ENCODE measurements around the gene CERS6.

DNA sequence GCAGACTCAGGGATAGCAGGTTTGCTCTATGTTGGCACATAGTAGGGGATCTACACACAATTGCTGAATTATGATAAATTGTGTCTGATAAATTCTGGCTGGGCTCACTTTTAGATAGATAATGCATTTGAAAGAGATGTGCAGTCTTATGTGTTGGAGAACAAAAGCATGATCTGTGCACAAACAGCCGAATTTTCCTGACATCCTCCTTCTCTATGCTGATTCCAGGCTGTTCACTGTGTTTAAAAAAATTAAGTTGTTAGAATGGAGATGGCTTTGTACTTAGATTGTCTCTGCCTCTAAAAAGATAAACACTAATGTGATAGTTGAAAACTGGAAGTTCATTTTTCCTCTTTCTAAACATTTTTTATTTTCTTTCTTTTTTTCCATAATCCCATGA is 2.1 kb downstream of the CERS6 start:
- TF ChIP-seq, protein P1, sequence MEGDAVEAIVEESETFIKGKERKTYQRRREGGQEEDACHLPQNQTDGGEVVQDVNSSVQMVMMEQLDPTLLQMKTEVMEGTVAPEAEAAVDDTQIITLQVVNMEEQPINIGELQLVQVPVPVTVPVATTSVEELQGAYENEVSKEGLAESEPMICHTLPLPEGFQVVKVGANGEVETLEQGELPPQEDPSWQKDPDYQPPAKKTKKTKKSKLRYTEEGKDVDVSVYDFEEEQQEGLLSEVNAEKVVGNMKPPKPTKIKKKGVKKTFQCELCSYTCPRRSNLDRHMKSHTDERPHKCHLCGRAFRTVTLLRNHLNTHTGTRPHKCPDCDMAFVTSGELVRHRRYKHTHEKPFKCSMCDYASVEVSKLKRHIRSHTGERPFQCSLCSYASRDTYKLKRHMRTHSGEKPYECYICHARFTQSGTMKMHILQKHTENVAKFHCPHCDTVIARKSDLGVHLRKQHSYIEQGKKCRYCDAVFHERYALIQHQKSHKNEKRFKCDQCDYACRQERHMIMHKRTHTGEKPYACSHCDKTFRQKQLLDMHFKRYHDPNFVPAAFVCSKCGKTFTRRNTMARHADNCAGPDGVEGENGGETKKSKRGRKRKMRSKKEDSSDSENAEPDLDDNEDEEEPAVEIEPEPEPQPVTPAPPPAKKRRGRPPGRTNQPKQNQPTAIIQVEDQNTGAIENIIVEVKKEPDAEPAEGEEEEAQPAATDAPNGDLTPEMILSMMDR (IDR thresholded peaks at IDR 0.05): no peak
- TF ChIP-seq POLR2A (IDR thresholded peaks at IDR 0.05): no peak
